ENCODE results near the gene ANO1. TPM values are rescaled to one million over a fixed set of nuclear protein-coding genes. Genes with fewer than 3 reads are reported as not detected.
"Not testable (repeated sequence)": the region's sequence is repeated elsewhere in the genome, so short reads cannot be mapped to it uniquely, and the experiment has no call there.

Gene ANO1
- polyA plus RNA-seq, 1 donor (not counting 4 experiments of a cell fraction or from before 2014, with no cell fraction given), result 45.2 TPM

- dilution Hi-C loops (cut with MboI; ENCODE audit: extremely low pct_ligation_motif_present, low sequenced_read_pairs), result no loop called here
- no peak overlapping the region for H2AFZ ChIP-seq (ENCODE audit: control insufficient read depth, low read length)
- peaks cover 25% of the 10 kb centered on the region for H3K4me1 ChIP-seq (ENCODE audit: control insufficient read depth, extremely low read depth, insufficient read depth, low read length)
- no peaks in the 10 kb centered on the region for H3K9me3 ChIP-seq (ENCODE audit: control insufficient read depth, low read depth, low read length)
- no peak overlapping the region for H3K4me3 ChIP-seq (ENCODE audit: control insufficient read depth in 2 of 3, extremely low read depth in 1 of 3, insufficient read depth in 2 of 3, low read depth in 1 of 3, low read length in 3 of 3)
- no peak overlapping the region for H3K4me2 ChIP-seq (ENCODE audit: control insufficient read depth, extremely low read depth, insufficient read depth, low read depth, low read length)
- peaks cover 2% of the 10 kb centered on the region for H3K9me1 ChIP-seq (ENCODE audit: control insufficient read depth, extremely low read depth, insufficient read depth, low read length)
- no peak overlapping the region for H3K27ac ChIP-seq (ENCODE audit: control insufficient read depth, insufficient read depth, low read length)
- H3K36me3 ChIP-seq (ENCODE audit: control insufficient read depth in 2 of 2, extremely low read depth in 1 of 2, insufficient read depth in 2 of 2, low read length in 2 of 2), result peaks cover 0 to 8% of the 10 kb centered on the region in 2 experiments
- H4K20me1 ChIP-seq (ENCODE audit: control insufficient read depth, extremely low read depth, insufficient read depth, low read length), result peaks cover 5% of the 10 kb centered on the region
- H3K9ac ChIP-seq (ENCODE audit: control insufficient read depth, extremely low read depth, insufficient read depth, low read length), result no peak overlapping the region
- no peaks in the 10 kb centered on the region for H3K27me3 ChIP-seq (ENCODE audit: control insufficient read depth, extremely low read depth, insufficient read depth, low read length)
- FAIRE-seq (no peak), DNase-seq (ENCODE audit: low read depth, low spot score) (peak; percentile 32)
- TF ChIP-seq EZH2 (IDR thresholded peaks at IDR 0.05; ENCODE audit: low read length), result no peak
- TF ChIP-seq CTCF (optimal IDR thresholded peaks at IDR 0.05 in 1 of 3, IDR thresholded peaks at IDR 0.05 in 1 of 3, conservative IDR thresholded peaks at IDR 0.05 in 1 of 3; ENCODE audit: extremely low read depth in 1 of 3, insufficient read depth in 2 of 3, low read length in 3 of 3), result no peak
- peaks cover 14% of the 10 kb centered on the region for H3K79me2 ChIP-seq (ENCODE audit: control insufficient read depth, insufficient read depth, low read length)
Observed at GRCh38 chr11:70200212-70200844, 122.2 kb downstream of the ANO1 start.

- H3K79me2 ChIP-seq (ENCODE audit: control insufficient read depth, insufficient read depth, low read length), result peaks cover 22% of the 10 kb centered on the region
- H3K4me3 ChIP-seq (ENCODE audit: control insufficient read depth in 2 of 3, extremely low read depth in 1 of 3, insufficient read depth in 2 of 3, low read depth in 1 of 3, low read length in 3 of 3); H2AFZ ChIP-seq (ENCODE audit: control insufficient read depth, low read length); FAIRE-seq; H3K9me1 ChIP-seq (ENCODE audit: control insufficient read depth, extremely low read depth, insufficient read depth, low read length); H3K9ac ChIP-seq (ENCODE audit: control insufficient read depth, extremely low read depth, insufficient read depth, low read length); DNase-seq (ENCODE audit: low read depth, low spot score); H3K27me3 ChIP-seq (ENCODE audit: control insufficient read depth, extremely low read depth, insufficient read depth, low read length); H3K4me2 ChIP-seq (ENCODE audit: control insufficient read depth, extremely low read depth, insufficient read depth, low read depth, low read length); H3K9me3 ChIP-seq (ENCODE audit: control insufficient read depth, low read depth, low read length); H3K27ac ChIP-seq (ENCODE audit: control insufficient read depth, insufficient read depth, low read length); dilution Hi-C loops (cut with MboI; ENCODE audit: extremely low pct_ligation_motif_present, low sequenced_read_pairs): not testable (repeated sequence)
- peaks cover 2 to 15% of the 10 kb centered on the region in 2 experiments for H3K36me3 ChIP-seq (ENCODE audit: control insufficient read depth in 2 of 2, extremely low read depth in 1 of 2, insufficient read depth in 2 of 2, low read length in 2 of 2)
- H3K4me1 ChIP-seq (ENCODE audit: control insufficient read depth, extremely low read depth, insufficient read depth, low read length), result peaks cover 21% of the 10 kb centered on the region
- H4K20me1 ChIP-seq (ENCODE audit: control insufficient read depth, extremely low read depth, insufficient read depth, low read length), result peaks cover 13% of the 10 kb centered on the region
Observed at GRCh38 chr11:70201047-70201446, 122.9 kb downstream of the ANO1 start.

Data from keratinocyte (primary cell).